Upper lobe of right lung (tissue), 1 donor: ENCODE measurements around the gene USP5. TPM values are rescaled to one million over a fixed set of nuclear protein-coding genes. Genes with fewer than 3 reads are reported as not detected.

Experiments used
- ATAC-seq: fragments of 200-7000 bp; cut with Tn5 transposase; one replicate; pipeline ENCODE4 v1.9.1; 2020; ENCODE audit warnings: mild to moderate bottlenecking, moderate library complexity
- DNase-seq: peaks from one replicate; pipeline ENCODE4 v3.0.0-alpha.2; 2020
- H3K27ac ChIP-seq: fragments of 200-600 bp; one replicate; pipeline ENCODE4 v1.8.0; 2022
- H3K27me3 ChIP-seq: fragments of 200-600 bp; one replicate; pipeline ENCODE4 v1.8.0; 2022; ENCODE audit warnings: mild to moderate bottlenecking
- H3K36me3 ChIP-seq: fragments of 200-600 bp; one replicate; pipeline ENCODE4 v1.8.0; 2022
- H3K4me1 ChIP-seq: fragments of 200-600 bp; one replicate; pipeline ENCODE4 v1.8.0; 2022
- H3K4me3 ChIP-seq: fragments of 200-600 bp; one replicate; pipeline ENCODE4 v1.8.0; 2022; ENCODE audit warnings: mild to moderate bottlenecking
- H3K9me3 ChIP-seq: fragments of 200-600 bp; one replicate; pipeline ENCODE4 v1.8.0; 2022
- intact Hi-C: fragments of 100-400 bp; cut with DNase I; formaldehyde crosslinking; loops from one replicate; pipeline ENCODE4 v1.11.0; 2022
- total RNA-seq: library from RNA; stranded (reverse); fragmentation: NEBNext Ultra II Directional; extraction: Animal tissue kit (Norgen Biotek cat#: 25700); gene quantifications from one replicate; pipeline ENCODE4 v1.2.1, GENCODE V29; 2021
- TF ChIP-seq, protein P1 (sequence below): fragments of 200-600 bp; IDR thresholded peaks from one replicate; pipeline ENCODE4 v1.8.0; 2022; ENCODE audit warnings: antibody characterized with exemption
- donor health status: DM: no; HTN: yes; CAD: no; lungs with severe emphysema.

Gene USP5
- total RNA-seq, 1 donor from 2014 or later = 63.9 TPM

- Histone ChIP-seq H3K27me3 (no peaks in the 10 kb centered on the region), H3K9me3 (no peaks in the 10 kb centered on the region), H3K4me3 (peak overlapping the region; percentile 62), H3K36me3 (no peaks in the 10 kb centered on the region), H3K27ac (peak overlapping the region; percentile 44), H3K4me1 (peaks cover 5% of the 10 kb centered on the region)
- TF ChIP-seq, protein P1, sequence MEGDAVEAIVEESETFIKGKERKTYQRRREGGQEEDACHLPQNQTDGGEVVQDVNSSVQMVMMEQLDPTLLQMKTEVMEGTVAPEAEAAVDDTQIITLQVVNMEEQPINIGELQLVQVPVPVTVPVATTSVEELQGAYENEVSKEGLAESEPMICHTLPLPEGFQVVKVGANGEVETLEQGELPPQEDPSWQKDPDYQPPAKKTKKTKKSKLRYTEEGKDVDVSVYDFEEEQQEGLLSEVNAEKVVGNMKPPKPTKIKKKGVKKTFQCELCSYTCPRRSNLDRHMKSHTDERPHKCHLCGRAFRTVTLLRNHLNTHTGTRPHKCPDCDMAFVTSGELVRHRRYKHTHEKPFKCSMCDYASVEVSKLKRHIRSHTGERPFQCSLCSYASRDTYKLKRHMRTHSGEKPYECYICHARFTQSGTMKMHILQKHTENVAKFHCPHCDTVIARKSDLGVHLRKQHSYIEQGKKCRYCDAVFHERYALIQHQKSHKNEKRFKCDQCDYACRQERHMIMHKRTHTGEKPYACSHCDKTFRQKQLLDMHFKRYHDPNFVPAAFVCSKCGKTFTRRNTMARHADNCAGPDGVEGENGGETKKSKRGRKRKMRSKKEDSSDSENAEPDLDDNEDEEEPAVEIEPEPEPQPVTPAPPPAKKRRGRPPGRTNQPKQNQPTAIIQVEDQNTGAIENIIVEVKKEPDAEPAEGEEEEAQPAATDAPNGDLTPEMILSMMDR = no peak
- no peak for DNase-seq
- ATAC-seq = no peak
- intact Hi-C loops = loop anchor here (10.0 kb wide), 1 partner anchor 95 kb away; no protein-coding TSS in a partner anchor
Observed at GRCh38 chr12:6829536-6830220, 22.3 kb upstream of the USP5 start.

- Histone ChIP-seq H3K4me1 (peaks cover 5% of the 10 kb centered on the region), H3K27ac (no peak overlapping the region), H3K36me3 (no peaks in the 10 kb centered on the region), H3K9me3 (no peaks in the 10 kb centered on the region), H3K27me3 (no peaks in the 10 kb centered on the region), H3K4me3 (no peak overlapping the region)
- intact Hi-C loops = no loop called here
- no peak for DNase-seq
- no peak for ATAC-seq
- TF ChIP-seq, protein P1 = no peak
Observed at GRCh38 chr12:6830286-6830890, 21.6 kb upstream of the USP5 start.

- intact Hi-C loops = no loop called here
Observed at GRCh38 chr12:6830999-6831398, 21.0 kb upstream of the USP5 start.

DNA sequence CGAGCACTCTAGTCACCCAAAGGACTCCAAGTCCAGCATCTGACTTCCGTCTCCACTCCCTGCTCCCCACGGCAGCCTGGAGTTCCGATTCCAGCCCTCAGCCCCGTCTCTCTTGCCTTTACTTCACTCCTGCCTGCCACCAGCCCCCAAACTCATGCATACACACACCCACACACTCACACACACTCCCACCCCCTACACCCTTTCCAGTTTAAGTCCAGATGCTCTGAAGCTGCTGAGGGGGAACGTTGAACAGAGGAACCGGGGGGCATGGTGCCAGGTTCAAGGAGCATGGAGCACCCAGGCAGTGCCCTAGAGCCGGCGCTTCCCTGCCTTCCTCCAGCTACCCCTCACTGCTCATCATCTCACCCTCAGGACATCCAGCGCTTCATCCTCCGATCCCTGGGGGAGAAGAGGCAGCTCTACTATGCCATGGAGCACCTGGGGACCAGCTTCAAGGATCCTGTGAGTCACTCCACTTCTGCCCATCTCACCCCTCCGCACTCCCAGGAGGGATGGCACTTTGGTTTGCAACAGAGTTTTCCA, 20.4 kb upstream of the USP5 start:
- no peak for ATAC-seq
- no peak overlapping the region for H3K4me3 ChIP-seq
- no peak for DNase-seq
- no peaks in the 10 kb centered on the region for H3K9me3 ChIP-seq
- H3K27me3 ChIP-seq = no peaks in the 10 kb centered on the region
- intact Hi-C loops = no loop called here
- H3K4me1 ChIP-seq = peaks cover 5% of the 10 kb centered on the region
- H3K36me3 ChIP-seq = no peaks in the 10 kb centered on the region
- TF ChIP-seq, protein P1 = no peak
- no peak overlapping the region for H3K27ac ChIP-seq

More at GRCh38 chr12:6830999-6831398, 21.0 kb upstream of the USP5 start:
- ATAC-seq = no peak
- Histone ChIP-seq H3K36me3 (no peaks in the 10 kb centered on the region), H3K27me3 (no peaks in the 10 kb centered on the region), H3K4me3 (no peak overlapping the region), H3K4me1 (peaks cover 5% of the 10 kb centered on the region), H3K9me3 (no peaks in the 10 kb centered on the region), H3K27ac (no peak overlapping the region)
- TF ChIP-seq, protein P1 = no peak
- DNase-seq = no peak

- ATAC-seq = no peak
- H3K27ac ChIP-seq = no peak overlapping the region
Observed at GRCh38 chr12:6832125-6832524, 19.8 kb upstream of the USP5 start.

More at GRCh38 chr12:6832125-6832524, 19.8 kb upstream of the USP5 start:
- Histone ChIP-seq H3K4me3 (no peak overlapping the region), H3K27me3 (no peaks in the 10 kb centered on the region), H3K36me3 (no peaks in the 10 kb centered on the region), H3K9me3 (no peaks in the 10 kb centered on the region), H3K4me1 (peaks cover 5% of the 10 kb centered on the region)
- no peak for DNase-seq
- intact Hi-C loops = no loop called here
- TF ChIP-seq, protein P1 = no peak
